DMS53 treated with DMSO at 0.1 percent for 48 hours (cell line): ENCODE data around the gene TUBA3E.
"Not testable (repeated sequence)": the region's sequence is repeated elsewhere in the genome, so short reads cannot be mapped to it uniquely, and the experiment has no call there.

Experiments
- DNase-seq: peaks from one replicate; lab custom pipeline; 2025; ENCODE audit not compliant: unreplicated experiment; lab: John Stamatoyannopoulos, UW

TUBA3E gene

DNA sequence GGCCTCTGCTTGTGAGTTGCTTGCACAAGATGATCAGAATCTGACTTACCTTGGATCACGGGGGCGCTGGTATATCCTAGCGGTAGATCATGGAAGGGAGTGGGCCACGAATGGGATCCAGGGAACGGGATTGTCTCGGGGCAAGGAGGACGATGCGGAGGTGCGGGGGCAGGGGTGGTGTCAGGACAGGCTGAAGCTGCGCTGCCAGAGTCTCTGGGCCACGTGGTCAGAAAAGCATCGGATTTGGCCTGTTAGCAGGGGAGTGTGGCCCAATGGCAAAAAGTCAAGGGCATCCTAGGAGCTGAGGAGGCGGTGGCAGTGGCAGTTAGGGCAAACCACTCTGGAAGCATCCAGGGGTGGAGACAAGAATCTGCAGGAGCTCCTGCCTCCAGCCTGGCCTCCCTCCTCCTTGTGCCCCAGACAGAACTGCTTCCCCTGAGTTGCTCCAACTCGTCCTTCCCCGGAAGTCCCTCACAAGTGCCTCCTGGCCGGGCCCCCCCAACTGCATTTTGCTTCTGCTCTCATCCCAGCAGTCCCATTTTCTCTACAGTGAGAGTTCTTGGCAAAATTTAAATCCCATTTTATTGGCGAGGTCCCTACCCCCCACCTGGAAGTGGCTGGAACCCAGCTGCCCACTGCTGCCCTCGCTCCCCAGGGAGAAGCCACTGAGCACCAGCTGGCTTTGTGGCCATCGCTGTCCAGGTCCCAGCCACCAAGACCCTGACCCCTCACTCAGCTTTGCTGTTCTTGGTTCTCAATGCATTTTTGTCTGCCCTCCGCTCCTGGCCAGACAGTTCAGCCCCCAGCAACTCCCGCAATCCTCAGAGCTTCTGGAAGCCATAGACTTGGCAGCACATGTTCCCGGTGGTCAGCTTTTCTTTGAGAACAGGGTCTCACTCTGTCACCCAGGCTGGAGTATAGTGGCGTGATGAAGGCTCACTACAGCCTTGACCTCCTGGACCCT, 47.8 kb downstream of the TUBA3E start:
- DNase-seq: no peak

DNA sequence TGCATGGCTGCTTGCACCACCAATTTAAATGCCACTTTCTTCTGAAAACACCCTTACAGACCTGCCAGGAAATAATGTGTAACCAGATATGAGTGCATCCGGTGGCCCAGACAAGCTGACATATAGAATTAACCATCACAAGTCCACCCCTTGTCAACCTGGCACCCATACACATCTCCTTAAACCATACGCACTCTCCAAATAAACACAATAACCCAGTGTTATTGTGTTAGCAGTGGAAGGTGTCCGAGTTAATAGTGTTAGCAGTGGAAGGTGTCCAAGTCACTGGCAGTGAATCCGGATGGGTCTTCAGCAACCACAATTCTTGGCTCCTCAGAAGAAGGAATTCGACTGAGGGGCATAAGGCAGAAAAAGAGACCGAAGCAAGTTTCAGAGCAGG, 49.7 kb downstream of the TUBA3E start:
- not testable (repeated sequence) for DNase-seq

DNA sequence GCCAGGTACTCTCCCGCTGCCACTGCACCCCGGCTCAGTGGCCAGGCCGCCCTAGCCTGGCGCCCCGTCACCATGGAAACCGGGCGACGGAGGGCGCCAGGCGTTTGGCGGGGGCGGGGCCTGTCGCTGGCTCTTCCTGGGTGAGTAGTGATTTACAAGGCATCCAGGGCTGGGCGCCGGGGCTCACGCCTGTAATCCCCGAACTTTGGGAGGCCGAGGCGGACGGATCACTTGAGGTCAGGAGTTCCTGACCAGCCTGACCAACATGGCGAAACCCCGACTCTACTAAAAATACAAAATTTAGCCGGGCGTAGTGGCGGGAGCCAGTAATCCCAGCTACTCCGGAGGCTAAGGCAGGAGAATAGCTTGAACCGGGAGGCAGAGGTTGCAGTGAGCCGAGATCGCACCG, 53.2 kb downstream of the TUBA3E start, which contains the start of gene CCDC74B:
CCDC74B (minus strand) TSS at position 107 of the 409 bp plus-strand sequence. CDS start 116 bp downstream, outside the sequence.
- DNase-seq: not testable (repeated sequence)

DNA sequence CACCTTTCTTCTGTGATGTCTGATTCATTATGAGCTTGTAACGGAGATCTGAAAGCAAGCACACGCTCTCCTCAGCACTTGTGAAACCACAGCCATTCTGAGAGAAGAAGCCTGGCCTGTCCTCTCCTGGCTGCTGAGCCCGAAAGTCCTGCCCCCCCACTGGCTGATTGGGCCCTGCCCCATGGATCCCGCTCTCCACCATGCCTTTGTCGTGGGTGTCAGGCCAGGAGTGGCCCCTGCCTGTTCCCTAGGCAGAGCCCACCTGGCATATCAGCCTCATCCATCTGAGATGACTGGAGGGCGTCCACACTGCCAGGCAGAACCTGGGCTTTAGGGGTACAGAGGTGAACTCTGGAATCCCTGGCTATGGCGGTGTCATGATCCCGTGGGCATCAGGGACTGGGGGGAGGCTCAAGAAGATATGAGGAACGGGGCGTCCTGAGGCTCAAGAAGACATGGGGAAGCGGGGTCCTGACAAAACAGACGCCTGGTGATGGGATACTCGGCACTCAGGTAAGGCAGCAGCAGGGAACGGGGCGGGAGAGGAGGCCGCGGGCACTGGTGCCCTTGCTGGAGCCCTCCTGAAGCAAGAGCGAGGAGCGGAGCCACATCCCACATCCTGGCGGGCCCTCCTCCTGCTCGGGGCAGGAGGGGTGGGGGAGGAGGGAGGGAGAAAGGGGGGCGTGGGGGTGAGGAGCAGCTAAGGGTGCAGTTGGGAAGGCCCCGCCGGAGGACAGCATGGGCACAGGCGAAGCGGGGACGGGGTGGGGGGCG, 54.8 kb downstream of the TUBA3E start:
- DNase-seq: not testable (repeated sequence)

DNA sequence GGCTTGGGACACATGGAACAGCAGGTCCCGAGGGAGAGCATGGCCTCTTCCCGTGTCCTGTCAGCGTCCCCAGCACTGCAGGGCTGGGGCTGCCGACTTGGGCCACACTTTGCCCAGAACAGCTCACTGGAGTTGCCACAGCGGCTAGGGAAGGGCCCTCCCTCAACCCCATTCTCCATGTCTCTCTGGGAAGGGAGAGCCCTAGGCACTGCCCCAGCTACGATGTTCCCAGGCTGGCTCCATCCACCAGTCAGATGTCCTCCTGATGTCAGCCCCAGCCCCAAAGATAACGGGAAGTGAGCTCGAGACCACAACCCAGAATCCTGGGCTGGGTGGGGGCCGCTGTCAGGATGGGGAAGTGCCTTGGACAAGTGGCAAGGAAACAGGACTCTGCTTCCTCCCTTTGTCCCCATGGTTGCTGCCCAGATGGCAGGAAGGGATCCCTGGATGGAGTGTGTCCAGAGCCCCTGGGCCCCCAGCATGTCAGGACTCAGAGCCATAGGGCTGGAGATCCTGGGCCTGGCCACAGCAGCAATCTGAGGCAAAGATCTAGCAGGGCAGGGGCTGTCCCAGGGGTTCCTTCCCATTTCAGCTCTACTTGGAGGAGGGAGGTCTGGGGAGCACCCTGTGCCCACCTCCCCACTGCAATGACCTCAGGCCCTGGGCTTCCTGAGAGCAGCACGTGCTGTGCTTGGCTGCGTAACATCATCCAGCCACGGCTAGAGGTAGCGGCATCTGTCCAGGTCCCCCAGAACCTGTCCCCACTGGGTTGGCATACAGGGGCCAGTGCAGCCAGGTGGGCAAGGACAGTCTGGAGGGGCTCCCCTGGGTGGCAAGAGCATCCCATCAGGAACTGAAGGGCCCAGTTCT, 55.6 kb downstream of the TUBA3E start:
- DNase-seq: not testable (repeated sequence)
